ENCODE measurements around the gene MB21D2.

MB21D2 gene

DNA sequence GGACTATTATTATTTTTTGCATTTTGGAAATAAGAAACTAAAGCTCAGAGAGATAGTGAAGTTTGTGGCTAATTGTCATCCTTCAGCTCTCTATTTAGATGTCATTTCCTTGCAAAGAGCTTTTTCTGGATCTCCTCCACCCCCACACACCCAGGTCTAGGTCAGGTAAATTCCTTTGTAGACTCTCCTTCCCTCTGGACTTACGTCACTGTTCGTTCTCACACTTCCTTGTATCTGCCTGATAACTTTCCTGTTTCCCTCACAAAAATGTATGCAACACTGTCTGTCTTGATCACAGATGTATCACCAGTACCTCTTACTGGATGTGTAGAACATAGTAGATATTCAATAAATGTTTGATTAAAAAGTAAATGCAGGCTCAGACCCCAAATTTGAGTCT lies 6.1 kb upstream of the MB21D2 start:
- DNase-seq (ENCODE audit: low read depth in 2 of 2): no peak

DNA sequence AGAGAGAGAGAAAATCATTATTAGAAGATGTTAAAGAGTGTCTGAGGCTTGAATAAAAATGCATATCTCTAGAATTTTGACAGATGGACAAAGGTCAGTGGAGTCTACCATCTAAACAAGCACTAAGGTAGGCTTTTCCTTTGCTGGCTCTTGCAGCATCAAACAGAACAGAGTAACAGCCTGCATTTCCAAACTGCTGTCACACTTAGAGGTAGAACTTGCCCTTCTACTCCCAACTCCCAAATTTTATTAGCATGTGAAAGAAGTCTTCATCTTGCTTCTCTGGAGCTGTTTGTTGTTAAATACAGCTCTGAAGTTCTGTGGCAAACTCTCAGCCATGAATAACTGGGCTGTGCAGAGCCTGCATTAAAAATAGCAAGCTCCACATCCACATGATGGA lies 4.1 kb upstream of the MB21D2 start:
- DNase-seq (ENCODE audit: low read depth in 2 of 2): no peak

DNA sequence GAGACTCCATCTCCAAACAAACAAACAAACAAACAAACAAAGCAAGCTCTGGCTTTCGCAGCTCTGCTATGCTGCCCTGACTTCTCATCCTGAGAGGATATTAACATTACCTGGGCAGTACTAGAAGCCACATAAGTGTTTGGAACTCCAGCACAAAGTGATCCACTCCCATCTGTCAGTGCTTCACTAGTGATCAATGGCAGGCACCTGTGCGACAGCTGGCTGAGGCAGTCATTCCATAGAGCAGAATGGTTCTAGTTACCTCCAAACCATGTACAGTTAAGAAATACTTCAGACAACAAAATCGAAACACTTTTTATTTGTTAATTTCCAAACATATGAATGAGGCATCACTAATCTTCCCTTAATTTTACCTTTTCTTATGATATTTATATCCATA lies 2.8 kb upstream of the MB21D2 start:
- no peak for DNase-seq (ENCODE audit: low read depth in 2 of 2)

DNA sequence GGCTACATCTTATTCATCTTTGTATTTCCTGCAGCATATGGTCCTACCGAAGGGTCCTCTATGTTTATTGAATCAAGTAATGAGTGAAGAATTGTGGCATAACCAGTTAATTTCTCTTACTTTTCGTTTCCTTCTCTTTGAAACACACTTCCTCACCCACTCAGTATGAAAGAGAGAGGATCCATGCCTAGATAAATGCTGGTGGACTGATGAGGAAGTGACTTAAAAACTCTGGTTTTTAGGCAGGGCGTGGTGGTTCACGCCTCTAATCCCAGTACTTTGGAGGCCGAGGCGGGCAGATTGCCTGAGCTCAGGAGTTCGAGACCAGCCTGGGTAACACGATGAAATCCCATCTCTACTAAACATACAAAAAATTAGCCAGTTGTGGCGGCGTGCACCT lies 2.2 kb upstream of the MB21D2 start:
- no peak for DNase-seq (ENCODE audit: low read depth in 2 of 2)

DNA sequence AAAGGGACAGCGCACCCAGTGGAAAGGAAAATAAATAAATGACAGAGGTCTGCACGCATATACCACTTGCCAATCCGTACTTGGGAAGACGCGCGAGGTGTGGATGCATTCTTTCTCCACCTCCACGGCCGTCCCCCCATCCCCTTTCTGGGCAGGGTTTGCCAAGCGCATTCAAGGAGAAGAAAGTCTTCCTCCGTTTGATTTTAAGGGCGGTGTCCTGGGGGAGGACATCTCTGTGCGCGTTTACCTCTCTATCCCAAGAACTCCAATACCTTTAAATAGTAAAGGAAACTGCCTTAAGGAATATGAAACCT lies 576 bp upstream of the MB21D2 start:
- DNase-seq (ENCODE audit: low read depth in 2 of 2): no peak

DNA sequence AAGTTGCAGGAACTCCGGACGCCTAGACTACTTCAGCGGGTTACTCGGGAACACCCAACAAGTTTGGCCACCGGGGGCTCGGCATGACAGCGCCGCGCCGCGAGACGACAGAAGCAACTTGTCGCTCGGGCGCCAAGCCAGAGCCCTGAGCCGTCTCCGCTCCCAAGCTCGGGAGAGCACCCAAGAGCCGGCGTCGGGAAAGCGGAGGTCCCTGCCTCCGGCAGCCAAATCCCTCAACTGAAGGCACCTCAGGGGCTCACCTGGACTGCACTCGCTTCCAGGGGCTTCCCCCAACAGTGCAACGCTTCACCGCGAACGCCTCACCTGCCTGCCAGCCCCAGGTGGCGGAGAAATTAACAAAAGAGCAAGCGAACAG lies 640 bp downstream of the MB21D2 start:
- no peak for DNase-seq (ENCODE audit: low read depth in 2 of 2)

DNA sequence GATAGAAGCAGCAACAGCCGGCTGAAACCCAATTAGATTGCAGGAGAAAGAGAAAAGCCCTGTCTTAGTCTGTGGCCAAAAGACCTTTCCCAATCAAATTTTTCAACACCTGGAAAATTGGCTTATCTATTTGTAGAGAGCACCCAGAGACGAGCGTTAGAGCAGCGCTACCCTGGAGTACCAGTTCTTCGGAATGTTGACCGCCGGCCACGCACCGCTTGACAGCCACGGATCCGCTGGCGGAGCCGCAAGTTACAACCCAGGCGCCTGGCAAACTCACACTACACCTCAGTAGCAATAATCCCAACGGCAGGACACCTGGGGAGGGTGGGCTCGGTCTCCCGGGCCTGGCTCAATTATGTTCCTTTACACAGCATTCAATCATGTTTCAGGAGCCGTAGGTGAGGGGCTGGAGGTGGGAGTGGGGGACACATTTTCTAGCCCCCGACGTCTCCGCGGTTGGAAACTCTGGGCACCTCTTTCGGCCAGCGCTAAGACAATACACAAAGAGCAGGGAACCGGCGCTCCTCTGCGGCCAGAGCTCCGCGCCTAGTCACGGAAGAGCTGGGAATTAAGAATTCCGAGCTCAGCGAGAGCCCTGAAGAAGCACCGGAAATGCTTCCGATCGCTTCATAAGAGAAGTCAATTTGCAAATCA lies 1.2 kb downstream of the MB21D2 start:
- DNase-seq (ENCODE audit: low read depth in 2 of 2): no peak

DNA sequence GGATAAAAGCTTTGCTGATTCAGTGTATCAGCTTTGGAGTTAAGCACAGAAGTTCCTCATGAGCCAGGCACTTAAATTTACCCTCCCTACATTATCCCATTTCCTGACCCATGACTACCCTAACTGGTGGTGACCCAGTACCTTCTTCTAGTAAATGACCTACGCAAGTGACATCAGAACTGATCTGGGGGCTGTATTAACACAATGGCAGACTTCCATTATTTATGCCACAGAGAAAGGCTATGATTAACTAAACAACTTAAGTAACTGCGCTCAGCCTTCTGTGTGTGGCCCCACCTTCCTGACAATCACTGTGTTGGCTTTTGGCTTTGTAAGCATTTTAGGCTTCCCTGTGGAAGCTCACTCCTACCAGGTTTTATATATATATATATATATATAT lies 1.9 kb downstream of the MB21D2 start:
- DNase-seq (ENCODE audit: low read depth in 2 of 2): no peak

DNA sequence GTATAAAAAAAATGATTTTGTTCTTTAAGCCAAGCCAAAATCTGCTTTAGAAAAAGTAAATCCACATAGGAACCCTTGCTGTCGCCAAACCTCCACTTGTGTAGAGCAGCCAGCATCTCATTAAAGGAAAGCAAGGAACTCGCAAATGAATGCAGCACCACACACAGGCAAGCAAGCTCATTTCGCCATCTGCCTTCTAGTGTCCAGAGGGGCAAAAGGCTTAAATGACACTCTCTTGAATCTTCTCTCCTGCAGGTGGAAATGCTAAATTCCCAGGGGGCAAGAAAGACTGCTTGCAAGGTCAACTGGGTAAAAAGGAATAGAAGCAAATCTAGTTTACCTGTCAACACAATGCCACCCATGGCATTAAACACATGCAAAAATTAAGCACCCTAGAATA lies 2.4 kb downstream of the MB21D2 start:
- no peak for DNase-seq (ENCODE audit: low read depth in 2 of 2)

DNA sequence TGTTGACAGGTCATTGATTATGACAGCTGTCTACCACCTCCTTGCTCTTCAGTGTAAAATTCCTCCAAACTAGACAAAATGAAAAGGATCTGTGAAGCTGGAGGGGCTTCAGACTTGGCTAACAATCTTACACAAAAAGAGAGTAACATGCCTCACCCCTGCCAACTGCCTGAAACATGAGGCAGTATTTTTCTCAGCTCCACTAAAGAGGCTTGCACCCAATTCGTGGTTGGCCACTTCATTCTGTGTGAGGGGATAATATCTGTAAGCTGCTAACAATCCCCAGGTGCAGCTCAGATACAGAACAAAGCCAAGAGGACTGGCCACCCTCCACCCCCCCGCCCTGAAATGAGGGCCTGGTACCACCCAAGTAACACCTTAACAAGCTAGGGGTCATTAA lies 2.8 kb downstream of the MB21D2 start:
- no peak for DNase-seq (ENCODE audit: low read depth in 2 of 2)

DNA sequence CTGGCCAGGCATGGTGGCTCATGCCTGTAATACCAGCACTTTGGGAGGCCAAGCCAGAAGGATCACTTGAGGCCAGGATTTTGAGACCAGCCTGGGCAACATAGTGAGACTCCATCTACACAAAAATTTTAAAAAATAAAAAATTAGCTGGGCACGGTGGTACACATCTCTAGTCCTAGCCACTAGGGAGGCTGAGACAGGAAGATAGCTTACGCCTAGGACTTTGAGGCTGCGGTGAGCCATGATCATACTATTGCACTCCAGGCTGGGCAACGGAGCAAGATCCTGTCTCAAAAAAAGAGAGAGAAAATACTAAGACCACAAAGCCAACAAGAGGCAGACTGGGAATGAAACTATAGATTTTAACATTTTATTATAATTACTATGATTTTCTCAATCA lies 4.1 kb downstream of the MB21D2 start:
- no peak for DNase-seq (ENCODE audit: low read depth in 2 of 2)

DNA sequence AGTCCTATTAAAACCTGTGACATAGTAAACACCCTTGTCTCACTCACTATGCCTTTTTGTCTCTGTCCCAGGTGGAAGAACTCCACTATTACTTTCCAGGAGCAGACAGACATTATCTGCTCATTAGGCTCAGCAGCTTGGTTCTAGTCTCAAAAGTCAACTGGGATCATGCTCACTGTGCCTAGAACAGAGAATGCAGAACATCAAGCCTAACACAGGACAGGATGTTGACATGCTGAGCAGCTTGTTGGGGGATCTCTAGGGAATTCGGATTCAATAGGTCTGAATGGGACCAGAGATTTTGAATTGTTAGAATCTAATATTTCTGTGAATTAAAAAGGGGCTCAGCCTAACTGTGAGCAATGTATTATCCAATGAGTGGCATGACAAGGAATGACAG lies 6.4 kb downstream of the MB21D2 start:
- DNase-seq (ENCODE audit: low read depth in 2 of 2): no peak

DNA sequence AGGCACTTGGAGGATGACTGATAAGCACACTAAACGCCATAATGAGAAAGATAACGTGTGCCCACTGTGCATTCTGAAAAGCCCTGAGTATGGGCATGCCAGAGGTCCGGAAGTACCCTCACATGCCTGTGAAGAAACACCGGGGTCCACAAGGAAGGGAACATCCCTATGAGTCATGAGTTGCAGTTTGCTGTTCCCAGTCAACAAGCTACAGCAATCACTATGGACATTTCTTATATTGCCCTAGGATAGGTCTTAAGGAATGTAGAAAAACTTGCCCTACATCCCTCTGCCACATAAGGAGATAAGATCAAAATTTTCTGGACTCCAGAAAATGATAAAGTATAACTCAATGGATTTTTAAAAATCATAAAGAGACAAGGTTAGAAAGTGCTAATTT lies 9.9 kb downstream of the MB21D2 start:
- no peak for DNase-seq (ENCODE audit: low read depth in 2 of 2)

DNA sequence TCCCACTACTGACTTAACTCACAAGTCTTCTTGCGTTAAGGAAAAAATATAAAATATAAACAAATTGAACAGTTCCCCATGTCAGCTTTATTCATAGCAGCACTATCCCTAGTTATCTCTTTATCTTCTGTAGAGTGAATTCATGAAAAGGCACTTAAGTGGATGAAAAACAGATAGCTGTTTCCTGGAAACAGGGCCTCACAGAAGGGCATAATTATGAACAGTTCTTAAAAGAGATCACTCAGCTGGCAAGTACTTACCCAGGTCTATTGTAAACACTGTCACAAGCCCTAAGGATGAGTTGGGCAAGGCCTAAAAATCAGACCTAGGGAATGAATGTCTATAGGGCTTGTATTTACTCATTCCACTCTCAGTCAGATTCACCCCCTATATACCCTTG lies 10.7 kb downstream of the MB21D2 start:
- DNase-seq (ENCODE audit: low read depth in 2 of 2): no peak

DNA sequence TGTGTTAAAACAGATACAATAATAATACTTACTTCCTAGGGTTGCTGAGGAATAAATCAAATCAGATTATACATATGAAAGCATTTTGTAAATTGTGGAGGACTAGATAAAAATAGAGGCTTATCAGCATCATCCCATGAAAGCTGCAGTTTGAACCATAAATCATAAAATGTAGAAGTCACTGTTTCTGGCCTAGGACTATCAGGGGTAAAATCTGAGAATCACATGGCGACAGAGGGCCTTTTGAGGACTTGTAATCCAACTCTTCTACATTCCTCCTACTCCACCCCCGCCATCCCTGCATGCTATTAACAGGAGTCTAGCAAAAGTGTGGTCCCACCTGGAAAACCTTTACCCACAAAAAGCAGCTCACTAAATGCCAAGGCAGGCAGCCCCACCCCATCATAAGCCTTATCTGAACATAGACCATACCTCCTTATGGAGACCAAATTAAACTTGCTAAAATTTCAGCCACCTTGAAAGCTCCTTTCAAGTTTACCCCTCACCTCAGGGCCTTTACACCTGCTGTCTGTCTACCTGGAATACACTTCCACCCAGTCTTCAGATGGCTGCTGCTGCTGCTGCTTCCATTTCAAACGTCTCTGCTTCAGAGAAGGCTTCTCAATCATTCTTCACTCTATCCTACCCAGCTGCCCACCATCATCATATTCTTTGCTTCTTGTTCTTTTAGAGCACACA lies 11.5 kb downstream of the MB21D2 start:
- DNase-seq (ENCODE audit: low read depth in 2 of 2): no peak

DNA sequence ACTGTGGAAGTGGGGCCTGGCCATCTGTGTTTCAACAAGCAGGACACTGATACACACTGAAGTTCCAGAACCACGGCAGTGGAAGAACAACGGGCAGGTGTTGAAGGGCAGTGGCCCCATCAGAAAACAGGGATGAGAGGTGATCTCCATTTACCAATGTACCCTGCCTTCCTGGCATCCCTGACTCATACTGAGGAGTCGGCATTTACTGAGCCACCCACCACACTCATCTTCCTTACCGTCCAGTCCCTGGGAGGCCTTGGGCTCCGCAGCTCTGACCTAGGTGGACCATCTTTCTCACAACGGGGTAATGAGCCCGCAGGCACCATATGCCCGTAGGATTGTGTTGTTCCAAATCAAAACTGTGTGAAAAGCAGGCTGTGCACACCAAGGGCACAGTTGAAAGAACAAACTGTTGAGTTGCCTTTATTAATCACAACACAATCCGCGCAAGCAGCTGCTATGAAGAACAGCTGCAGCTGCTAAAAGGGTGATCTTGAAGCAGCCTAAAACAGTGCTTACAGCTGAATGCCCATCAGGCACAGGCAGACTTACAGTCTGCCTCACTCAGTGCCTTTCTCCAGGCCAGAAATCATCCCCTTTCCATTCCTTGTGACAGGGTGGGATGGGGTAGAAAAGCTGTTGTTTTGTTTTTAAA lies 12.9 kb downstream of the MB21D2 start:
- no peak for DNase-seq (ENCODE audit: low read depth in 2 of 2)

DNA sequence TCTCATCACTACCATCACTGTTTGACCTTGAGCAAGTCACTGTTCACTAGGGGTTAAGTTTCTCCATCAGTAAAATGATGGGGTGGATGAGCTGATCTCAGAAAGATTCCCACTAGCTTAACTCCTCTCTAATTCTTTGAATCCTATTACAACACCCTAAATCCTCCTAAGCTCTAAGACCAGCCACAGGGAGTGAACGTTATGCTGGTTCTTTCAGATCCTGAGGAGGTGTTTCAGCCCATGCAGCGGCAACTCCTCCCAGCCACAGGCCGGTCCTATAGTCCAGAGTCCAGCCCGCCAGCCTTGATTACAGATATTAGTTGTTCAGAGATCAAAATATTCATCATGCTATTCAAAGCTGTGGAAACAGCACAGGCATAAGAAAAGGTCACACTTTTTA lies 15.1 kb downstream of the MB21D2 start:
- DNase-seq (ENCODE audit: low read depth in 2 of 2): no peak

DNA sequence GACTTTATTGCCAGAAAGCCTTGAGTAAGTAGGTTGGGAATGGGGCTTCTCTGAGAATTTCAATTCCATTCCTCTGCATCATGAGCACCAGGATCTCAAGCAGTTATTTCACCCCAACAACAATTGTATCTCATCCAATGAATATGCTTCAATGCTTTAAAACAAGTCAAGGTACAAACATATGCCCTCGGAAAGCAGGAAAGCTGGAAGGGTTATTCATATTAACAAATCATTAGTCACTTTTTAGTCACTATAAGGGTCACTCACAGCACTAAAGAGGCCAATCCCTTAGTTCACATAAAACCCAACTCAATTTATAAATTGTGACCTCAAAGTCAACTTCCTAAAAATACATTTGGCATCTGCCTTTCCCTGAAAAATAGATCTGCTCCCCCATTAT lies 16.2 kb downstream of the MB21D2 start:
- peak; percentile 86 to 89 for DNase-seq (ENCODE audit: low read depth in 2 of 2)

DNA sequence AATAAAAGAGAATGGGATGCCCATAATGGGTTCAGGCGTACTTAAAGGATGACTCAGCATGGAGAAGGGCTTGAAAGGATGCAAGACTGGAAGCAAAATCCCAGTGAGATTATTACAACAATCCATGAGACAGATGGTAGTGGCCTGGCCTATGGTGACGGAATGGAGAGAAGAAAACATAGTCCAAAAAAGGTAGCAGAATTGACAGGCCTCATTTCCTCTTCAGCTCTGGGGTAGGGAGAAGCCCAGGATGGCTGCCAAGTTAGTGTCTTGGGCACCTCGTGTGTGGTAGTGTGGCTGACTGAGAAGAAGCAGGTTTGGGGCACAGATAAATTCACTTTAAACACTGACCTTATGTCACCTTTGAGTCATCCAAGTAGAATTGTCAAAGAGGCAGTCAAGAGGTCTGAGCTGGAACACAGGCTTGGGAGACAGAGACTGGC lies 18.1 kb downstream of the MB21D2 start:
- DNase-seq (ENCODE audit: low read depth in 2 of 2): peak in 1 of 2 experiments; percentile 75

DNA sequence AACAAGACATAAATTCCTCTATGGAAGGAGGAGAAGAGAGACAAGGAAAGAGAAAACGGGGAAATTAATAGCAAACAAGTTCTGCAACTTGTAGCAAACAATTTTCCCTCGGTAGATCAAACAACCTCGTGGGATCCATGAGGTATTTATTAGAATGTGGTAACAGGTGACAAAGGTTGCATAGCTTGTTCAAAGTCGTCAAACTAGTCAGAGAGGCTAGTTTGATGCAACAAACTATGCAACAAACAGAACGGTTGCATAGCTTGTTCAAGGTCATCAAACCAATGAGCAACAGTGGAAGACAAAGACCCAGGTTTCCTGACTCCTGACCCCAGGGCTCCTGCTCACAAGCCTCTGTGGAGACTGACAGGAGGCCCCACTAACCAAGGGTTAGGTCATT lies 20.7 kb downstream of the MB21D2 start:
- DNase-seq (ENCODE audit: low read depth in 2 of 2): no peak

DNA sequence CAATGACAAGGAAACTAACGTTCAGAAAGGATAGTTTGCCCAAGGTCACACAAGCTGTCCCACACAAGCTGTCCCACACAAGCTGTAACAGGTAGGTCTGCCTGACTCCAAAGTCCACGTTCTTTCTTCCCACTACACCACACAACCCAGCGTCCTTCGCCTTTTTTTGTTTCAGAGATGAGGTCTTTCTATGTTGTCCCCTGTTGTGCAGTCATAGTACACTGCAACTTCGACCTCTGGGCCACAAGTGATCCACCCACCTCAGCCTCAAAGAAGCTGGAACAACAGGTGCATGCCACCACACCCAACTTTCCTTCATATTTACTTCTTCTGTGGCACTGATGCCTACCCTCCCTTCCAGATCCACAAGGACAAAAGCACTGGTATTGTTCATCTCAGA lies 21.4 kb downstream of the MB21D2 start:
- DNase-seq (ENCODE audit: low read depth in 2 of 2): no peak

DNA sequence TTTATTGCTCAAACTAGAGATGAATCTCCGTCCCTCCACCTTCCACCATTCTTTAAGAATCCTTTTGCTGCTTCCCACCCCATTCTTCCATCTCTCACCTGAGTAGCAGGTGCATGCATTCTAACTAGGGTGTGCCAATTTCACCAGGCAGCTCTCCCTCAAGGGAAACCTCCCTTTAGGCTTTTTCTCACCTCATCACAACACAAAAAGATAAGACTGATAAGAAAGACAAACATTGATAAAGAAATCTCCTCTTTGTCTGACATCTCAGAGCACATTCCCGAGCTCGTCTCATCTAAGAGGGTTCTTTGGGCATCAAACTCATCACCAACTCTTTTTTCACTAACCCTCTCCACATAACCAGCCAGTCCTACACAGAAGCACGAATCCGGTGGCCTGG lies 23.0 kb downstream of the MB21D2 start:
- no peak for DNase-seq (ENCODE audit: low read depth in 2 of 2)

DNA sequence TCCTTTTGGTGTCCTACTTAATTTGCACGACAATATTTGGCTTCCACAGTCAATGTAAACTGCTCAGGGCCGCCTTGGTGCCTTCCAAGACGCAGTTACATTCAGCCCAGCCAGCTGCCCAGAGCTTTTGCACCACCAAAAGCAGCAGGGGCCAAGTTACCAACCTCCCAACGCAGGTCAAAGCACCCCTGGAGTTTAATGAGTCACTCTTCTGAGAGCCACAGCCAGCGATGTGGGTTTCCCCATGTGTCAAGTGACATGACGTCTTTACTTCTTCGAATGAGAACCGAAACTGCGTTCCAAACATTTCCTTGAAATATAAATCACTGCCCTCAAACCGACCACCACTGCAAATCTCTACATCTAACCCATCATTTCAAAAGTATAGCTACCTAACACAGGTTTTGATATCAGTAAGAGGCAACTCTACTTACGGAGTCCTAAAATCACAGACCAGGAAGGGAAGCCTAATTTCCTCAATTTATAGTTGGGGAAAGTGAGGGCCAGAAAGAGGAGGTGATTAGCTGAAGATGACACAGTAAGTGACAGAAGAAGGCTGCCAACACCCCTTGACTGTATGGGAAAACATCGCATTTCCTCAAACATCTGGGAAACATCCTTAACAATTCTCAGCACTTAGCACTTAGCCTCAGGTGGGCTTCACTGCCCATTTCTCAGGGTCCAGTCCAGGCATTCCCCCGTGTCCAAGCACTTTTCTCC lies 24.5 kb downstream of the MB21D2 start:
- peak in 1 of 2 experiments; percentile 56 for DNase-seq (ENCODE audit: low read depth in 2 of 2)

All from fibroblast of skin of left biceps (primary cell).